SU-DHL-6 (cell line): ENCODE data around the gene EGR4.

Experiments used
- EZH2phosphoT487 ChIP-seq: fragments of 200-600 bp; sonication (generic), shearing (Covaris generic); conservative IDR thresholded peaks from 2 replicates; pipeline ENCODE4 v1.6.1; 2018; ENCODE audit warnings: mild to moderate bottlenecking, antibody characterized with exemption, low read length, moderate library complexity, mixed read lengths
- TF ChIP-seq, protein P1 (sequence below): fragments of 200-600 bp; sonication (generic); IDR thresholded peaks from one replicate; pipeline ENCODE4 v1.5.1; 2017; ENCODE audit warnings: antibody characterized with exemption, mild to moderate bottlenecking, low read length, moderate library complexity; ENCODE audit not compliant: insufficient read depth, poor library complexity, severe bottlenecking

DNA sequence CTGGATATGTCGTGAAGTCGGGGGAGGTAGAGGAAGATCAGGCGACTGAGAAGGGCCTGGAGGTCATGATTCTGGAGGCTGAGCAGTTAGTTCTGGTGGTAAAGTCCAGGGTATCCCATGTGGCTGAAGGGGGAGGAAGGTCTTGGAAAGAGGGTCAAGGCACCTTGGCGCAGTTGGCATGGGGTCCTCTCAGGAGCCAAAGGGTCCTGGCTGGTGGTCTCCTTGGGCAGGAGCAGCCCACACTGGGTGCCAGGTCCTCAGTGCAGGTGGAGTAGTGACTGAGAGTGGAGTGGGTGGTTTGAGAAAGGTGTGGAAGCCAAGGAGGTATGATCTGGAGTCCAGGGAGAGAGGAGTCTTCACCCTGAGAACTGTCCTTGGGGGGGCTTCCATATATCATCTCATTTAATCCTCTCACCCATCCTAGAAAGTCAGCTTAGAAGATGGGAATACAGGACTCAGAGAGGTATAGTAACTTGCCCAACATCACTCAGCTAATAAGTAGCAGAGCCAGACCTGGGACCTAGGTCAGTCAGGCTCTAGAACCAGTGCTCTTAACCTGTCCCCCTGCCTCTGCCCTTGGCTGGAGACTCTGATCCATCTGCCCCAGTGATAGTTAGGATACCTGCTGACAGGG is 33.5 kb downstream of the EGR4 start:
- TF ChIP-seq, protein P1, sequence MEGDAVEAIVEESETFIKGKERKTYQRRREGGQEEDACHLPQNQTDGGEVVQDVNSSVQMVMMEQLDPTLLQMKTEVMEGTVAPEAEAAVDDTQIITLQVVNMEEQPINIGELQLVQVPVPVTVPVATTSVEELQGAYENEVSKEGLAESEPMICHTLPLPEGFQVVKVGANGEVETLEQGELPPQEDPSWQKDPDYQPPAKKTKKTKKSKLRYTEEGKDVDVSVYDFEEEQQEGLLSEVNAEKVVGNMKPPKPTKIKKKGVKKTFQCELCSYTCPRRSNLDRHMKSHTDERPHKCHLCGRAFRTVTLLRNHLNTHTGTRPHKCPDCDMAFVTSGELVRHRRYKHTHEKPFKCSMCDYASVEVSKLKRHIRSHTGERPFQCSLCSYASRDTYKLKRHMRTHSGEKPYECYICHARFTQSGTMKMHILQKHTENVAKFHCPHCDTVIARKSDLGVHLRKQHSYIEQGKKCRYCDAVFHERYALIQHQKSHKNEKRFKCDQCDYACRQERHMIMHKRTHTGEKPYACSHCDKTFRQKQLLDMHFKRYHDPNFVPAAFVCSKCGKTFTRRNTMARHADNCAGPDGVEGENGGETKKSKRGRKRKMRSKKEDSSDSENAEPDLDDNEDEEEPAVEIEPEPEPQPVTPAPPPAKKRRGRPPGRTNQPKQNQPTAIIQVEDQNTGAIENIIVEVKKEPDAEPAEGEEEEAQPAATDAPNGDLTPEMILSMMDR: no peak
- TF ChIP-seq EZH2phosphoT487: no peak
